CD4-positive, alpha-beta T cell treated with Interleukin-17A for 4 hours (primary cell): ENCODE data around the gene ZHX3.
A peak's percentile ranks its signal among the peaks of the same experiment; 100 is the strongest.
"Not testable (repeated sequence)": the region's sequence is repeated elsewhere in the genome, so short reads cannot be mapped to it uniquely, and the experiment has no call there.

Experiments
- DNase-seq: peaks from one replicate; pipeline ENCODE4 v3.0.0-alpha.2; 2020; ENCODE audit warnings: mixed read lengths

ZHX3 gene

DNA sequence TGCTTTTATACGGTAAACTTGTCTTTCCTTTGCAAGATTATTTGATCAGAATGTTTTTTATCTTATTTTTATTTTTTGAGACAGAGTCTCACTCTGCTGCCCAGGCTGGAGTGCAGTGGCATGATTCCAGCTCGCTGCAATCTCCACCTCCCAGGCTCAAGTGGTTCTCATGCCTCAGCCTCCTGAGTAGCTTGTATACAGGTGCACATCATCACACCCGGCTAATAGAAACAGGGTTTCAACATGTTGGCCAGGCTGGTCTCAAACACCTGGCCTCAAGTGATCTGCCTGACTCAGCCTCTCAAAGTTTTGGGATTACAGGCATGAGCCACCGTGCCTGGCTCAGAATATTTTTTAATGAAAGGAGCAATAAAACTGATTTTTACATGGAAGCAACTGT is 14.2 kb upstream of the ZHX3 start:
- DNase-seq: no peak

- DNase-seq: no peak
Measured at GRCh38 chr20:41330941-41331340, 13.4 kb upstream of the ZHX3 start.

- no peak for DNase-seq
Measured at GRCh38 chr20:41330343-41330720, 12.8 kb upstream of the ZHX3 start.

DNA sequence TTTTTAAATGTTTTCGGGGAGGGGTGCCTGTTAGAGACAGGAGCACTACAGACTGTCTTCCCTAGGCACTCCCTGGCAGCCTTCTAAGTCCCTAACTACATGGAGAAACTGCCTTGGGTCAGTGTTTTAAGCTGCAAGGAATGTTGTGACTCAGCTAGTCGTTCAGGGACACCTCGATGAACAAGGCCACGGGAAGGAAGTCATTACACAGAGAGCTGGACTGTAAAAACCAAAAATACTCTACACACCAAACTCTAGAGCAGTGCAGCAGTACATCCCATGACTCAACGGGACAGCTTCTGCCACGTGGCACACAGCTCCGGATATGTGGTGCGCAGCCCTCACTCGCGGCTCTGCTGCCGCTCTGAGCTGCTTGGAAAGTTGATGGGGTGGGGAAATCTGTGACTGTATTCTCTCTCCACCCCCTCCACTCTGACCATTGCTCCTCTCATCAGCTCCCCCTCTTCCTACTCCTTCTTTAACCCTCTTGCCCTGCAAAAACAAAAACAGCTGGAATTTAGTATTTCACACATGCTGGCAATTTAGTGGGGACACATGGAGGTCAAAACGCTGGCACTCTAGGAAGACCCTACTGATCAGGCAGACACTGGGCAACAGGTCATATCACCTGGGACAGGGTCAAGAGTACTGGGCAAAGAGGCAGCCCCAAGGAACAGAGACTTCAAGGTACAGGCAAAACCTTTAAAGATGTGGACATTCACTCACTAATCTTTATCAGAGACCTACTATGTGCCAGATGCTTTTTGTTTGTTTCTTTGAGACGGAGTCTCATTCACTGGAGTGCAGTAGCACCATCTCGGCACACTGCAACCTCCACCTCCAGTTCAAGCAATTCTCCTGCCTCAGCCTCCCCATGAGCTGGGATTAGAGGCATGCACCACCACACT is 12.2 kb upstream of the ZHX3 start:
- peak; percentile 73 for DNase-seq

DNA sequence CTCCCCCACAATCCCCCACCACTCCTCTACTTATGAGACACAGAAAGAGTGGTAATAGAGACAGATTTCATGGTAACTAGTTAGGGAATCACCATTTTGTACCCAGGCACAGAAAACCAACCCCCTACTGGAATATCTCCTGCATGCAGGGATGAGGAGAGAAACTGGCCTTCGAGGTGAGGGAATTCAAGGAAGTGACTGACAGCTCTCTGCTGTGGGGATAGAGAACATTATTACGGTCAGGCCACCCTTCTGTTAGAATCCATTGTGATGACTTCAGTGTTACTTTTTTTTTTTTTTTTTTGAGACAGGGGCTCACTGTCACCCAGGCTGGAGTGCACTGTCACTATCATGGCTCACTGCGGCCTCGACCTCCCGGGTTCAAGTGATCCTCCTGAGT is 9.6 kb upstream of the ZHX3 start:
- DNase-seq: no peak

DNA sequence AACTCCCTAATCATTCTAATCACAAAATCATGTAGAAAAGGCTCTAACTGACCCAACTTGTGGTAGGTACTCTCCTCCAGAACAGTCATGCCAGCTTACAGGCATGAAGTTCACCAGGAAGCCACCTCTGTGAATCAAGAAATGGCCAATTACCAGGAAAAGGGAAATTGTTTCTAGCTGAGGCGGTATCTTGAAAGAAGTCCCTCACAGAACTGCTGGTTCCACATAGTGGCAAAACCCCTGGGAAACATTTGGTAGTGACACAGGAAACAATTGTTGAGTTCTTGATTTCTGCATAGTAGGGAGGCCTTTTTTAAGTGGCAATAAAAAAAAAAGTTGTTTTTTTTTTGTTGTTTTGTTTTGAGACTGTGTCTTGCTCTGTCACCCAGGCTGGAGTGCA is 3.4 kb upstream of the ZHX3 start:
- DNase-seq: no peak

- no peak for DNase-seq
Measured at GRCh38 chr20:41320441-41320840, 2.9 kb upstream of the ZHX3 start.

- no peak for DNase-seq
Measured at GRCh38 chr20:41318271-41318649, 729 bp upstream of the ZHX3 start.

- DNase-seq: peak; percentile 87
Measured at GRCh38 chr20:41316602-41317545, 657 bp downstream of the ZHX3 start.

DNA sequence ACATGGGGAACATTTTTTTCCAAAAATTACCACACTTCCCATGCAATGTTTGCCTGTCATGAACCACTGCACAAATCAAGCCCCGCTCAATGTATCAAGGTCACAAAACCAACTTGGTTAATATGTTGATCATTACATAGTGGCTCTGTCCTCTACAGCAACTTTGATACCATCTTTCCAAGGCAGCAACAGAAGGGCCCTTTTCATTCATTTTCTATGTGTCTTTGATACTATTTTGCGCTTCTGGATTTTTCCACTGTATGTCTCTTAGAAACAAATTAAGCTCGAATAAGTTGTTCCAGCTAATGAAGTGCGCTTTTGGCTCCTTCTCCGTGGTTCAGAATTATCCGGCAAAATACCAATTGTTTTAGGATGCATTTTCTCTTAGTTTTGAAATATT is 1.5 kb downstream of the ZHX3 start:
- DNase-seq: no peak

DNA sequence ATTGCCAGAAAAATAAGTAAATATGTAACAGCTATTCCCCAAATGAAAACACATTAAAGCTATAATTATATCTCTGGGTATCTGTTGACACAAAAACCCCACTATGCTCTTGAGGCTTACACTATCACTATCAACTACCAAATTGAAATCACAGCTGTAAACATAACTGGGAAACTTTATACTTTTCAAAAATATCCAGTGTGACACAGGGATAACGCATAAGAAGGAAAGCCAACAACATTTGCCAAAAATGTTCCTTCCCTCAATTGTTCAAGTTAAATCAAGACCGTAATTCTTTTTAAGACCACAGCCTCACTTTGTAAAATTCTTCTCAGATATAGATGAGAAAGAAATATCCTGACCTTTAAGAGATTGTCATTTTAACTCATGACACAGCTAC is 3.1 kb downstream of the ZHX3 start:
- DNase-seq: no peak

- DNase-seq: not testable (repeated sequence)
Measured at GRCh38 chr20:41312009-41312408, 5.5 kb downstream of the ZHX3 start.

DNA sequence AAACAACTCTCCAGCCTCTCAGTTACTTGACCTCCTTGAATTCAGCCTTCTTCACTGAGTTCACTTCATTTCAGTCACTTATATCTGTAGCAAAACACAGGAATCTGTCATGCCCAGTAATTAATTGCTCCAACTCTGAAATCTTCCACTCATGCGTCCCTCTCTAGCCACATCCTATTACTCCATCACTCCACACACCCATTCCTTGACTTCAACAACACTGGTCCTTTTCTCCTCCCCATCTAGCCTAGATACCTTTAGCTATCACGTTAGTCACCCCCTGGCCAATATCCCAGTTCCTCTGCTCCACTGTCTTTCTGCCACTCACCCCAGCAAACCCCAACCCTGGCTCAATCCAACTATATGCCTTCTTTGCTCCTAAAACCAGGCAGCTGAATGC is 7.7 kb downstream of the ZHX3 start:
- DNase-seq: no peak

- no peak for DNase-seq
Measured at GRCh38 chr20:41308726-41309413, 8.7 kb downstream of the ZHX3 start.

DNA sequence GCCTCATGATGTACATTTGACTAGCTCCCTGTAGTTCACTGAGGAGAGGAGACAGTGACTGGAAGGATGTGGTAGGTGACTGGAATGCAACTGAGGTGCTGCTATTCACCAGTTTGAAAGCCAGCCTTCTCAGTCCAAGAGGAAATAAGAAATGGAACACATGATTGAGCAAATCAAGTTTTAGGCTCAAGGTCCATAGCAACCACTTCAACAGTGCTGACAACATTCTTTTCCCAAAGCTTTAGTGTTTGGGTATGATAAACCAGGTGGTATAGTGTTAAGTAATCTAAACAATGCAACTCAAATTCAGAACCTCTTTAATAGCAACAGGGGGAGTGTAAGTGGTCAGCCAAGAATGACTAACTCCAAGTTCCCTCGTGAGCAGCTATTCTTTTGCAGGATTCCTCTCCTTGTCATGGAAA is 9.2 kb downstream of the ZHX3 start:
- no peak for DNase-seq

DNA sequence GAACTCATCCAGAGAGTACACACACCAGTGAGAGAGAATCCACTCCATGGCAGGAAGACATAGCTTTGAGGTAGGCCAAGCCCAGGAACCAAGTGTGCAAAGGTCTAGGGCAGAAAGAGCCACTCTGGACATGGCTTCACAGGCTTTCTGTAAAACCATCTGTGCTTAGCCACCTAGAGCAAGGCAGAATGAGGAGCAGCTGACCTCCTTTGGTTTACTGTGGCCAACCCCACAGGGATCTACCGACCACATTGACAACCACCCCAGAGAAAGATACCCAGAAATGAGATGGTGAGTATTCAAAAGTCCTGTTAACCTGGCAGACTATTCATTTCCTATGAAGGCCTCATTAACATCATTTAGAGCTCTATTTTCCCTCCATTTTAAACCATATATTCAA is 10.5 kb downstream of the ZHX3 start:
- DNase-seq: no peak

DNA sequence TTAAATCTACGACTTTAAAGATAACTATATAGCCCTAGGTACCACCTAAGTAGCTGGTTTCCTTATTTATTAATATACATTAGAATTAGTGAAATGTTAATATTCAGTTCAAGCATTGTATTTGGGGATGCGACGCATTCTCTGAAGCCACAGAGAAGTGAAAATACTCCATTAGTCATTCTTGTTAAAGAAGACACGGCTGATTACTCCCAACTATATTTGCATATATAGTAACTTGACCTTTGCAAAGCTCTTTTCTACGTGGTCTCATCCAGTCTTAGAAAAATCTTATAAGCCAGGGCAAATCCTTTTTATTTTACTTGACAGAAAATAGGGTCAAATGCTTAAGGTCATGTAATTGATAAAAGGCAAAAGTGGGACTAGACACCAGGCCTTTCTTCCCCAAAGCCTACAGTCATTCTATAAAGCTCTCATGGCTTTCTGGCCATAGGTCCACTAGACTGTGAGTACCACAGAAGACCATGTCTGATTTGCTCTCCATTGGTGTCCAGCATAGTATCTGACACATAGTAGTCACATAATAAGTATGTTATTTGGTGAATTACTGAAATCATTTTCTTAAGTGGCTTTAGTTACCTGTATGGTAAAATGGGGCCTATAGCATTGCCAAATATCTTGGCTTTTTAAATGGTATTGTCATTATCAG is 11.3 kb downstream of the ZHX3 start:
- DNase-seq: no peak

DNA sequence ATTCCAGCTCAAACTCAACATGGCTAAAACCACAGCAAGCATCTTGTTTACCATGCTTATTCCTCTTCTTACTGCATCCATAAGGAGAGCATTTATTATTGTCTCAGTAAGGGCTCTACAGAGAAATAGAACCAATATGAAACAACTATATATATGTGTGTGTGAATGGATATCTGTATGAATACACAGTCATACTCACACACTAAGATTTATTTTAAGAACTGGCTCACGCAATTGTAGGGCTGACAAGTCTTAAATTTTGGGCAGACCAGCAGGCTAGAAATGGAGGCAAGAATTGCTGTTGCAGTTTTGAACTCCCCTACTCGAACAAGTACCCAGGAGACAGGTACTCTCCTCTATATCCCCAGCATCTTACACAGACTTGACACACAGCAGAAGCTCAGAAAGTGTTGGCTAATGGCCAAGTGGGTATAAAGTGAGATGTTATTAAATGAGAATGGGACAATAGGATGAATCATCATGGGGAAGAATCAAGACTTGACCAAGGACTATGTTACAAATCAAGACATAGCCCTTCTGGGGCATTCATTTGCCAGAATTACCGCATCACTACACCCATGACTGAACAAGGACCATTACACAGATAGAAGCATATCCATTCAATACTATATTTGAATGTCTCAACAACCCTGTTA is 13.0 kb downstream of the ZHX3 start:
- no peak for DNase-seq

DNA sequence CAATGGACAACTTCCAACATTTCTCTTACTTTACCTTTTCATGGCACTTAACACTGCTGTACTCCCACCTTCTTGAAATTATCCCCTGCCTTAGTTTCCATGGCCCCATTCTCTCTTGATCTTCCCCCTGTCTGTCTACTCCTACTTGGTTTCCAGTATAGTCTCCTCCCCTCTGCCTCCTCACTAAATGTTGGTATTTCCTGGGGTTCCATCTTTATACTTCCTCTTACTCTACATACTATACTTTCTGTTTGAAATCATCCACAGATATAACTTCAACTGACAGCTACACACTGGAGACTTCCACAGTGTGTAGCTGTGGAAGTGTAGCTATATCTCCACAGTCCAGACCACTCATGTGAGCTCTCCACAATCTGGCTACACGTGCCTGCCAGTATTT is 13.5 kb downstream of the ZHX3 start:
- no peak for DNase-seq

- DNase-seq: no peak
Measured at GRCh38 chr20:41300886-41301285, 16.6 kb downstream of the ZHX3 start.

- no peak for DNase-seq
Measured at GRCh38 chr20:41300383-41300782, 17.1 kb downstream of the ZHX3 start.

GRCh38 chr20:41299899-41300298 is 17.6 kb downstream of the ZHX3 start:
- no peak for DNase-seq
